Upper lobe of left lung (tissue), 4 donors: ENCODE results near the gene APC2.

Source experiments
- CTCF ChIP-seq, 6 experiments: fragments of 450-650 bp in 4 of 6; fragments of 200-600 bp in 2 of 6; sonication (generic) in 2 of 6; IDR thresholded peaks; one replicate each; pipeline ENCODE4 v1.5.1; 2016 to 2019; ENCODE audit warnings: antibody characterized with exemption in 6 of 6
- EP300 ChIP-seq, 4 donors: sonication (generic); formaldehyde crosslinking; IDR thresholded peaks; one replicate each; pipeline ENCODE4 v1.5.1; 2017; ENCODE audit warnings: antibody characterized with exemption in 4 of 4, control low read depth in 2 of 4
- POLR2A ChIP-seq, 4 donors: fragments of 450-650 bp; IDR thresholded peaks; one replicate each; pipeline ENCODE4 v1.5.1; 2016 to 2017; ENCODE audit warnings: antibody characterized with exemption in 4 of 4, mild to moderate bottlenecking in 2 of 4
- POLR2AphosphoS5 ChIP-seq, 2 donors: sonication (generic); formaldehyde crosslinking; IDR thresholded peaks; one replicate each; pipeline ENCODE4 v1.5.1; 2017; ENCODE audit warnings: antibody characterized with exemption in 2 of 2

- no peak for TF ChIP-seq CTCF (IDR thresholded peaks at IDR 0.05)
- no peak for TF ChIP-seq POLR2A (IDR thresholded peaks at IDR 0.05)
- no peak for TF ChIP-seq POLR2AphosphoS5 (IDR thresholded peaks at IDR 0.05)
- TF ChIP-seq EP300 (IDR thresholded peaks at IDR 0.05): no peak
Measured at GRCh38 chr19:1467490-1468273, 17.8 kb downstream of the APC2 start.
